HEK293T (cell line): ENCODE data around the gene IL4R.

Source experiments
- ARNT ChIP-seq: fragments of 450-650 bp; IDR thresholded peaks from 2 replicates; pipeline ENCODE4 v1.6.1; 2017; ENCODE audit warnings: mild to moderate bottlenecking
- ELF4 ChIP-seq: fragments of 450-650 bp; IDR thresholded peaks from 2 replicates; pipeline ENCODE4 v1.6.1; 2017; ENCODE audit warnings: antibody characterized with exemption
- FOXA1 ChIP-seq: fragments of 450-650 bp; IDR thresholded peaks from 2 replicates; pipeline ENCODE4 v1.6.1; 2016; ENCODE audit warnings: mild to moderate bottlenecking
- FOXK2 ChIP-seq: fragments of 450-650 bp; IDR thresholded peaks from 2 replicates; pipeline ENCODE4 v1.6.1; 2016; ENCODE audit warnings: mild to moderate bottlenecking
- HDGF ChIP-seq: fragments of 450-650 bp; IDR thresholded peaks from 2 replicates; pipeline ENCODE4 v1.6.1; 2017; ENCODE audit warnings: antibody characterized with exemption, borderline replicate concordance
- L3MBTL2 ChIP-seq: fragments of 450-650 bp; conservative IDR thresholded peaks from 2 replicates; pipeline ENCODE4 v1.6.1; 2016; ENCODE audit warnings: mild to moderate bottlenecking
- LEF1 ChIP-seq: fragments of 450-650 bp; IDR thresholded peaks from 2 replicates; pipeline ENCODE4 v1.6.1; 2017; ENCODE audit warnings: mild to moderate bottlenecking, borderline replicate concordance
- SP1 ChIP-seq: fragments of 450-650 bp; IDR thresholded peaks from 2 replicates; pipeline ENCODE4 v1.6.1; 2017
- SUZ12 ChIP-seq: fragments of 450-650 bp; IDR thresholded peaks from 2 replicates; pipeline ENCODE4 v1.6.1; 2016; ENCODE audit warnings: mild to moderate bottlenecking
- ZNF384 ChIP-seq: fragments of 450-650 bp; IDR thresholded peaks from 2 replicates; pipeline ENCODE4 v1.6.1; 2016

DNA sequence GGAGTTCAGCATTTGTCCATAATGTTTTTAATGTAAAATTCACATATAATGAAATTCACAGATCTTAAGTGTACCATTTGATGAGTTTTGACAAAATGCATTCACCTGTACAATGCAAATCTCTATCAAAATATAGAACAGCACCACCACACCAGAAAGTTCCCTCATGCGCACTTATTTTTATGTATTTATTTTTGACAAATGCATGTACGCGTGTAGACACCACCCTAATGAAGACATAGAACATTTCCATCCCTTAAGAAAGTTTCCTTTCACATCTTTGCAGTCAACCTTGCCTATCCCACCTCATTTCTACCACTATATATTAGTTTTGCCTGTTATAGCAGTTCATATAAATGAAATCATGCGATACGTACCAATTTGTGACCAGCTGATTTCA, 15.6 kb upstream of the IL4R start:
- TF ChIP-seq ELF4 (no peak), SUZ12 (no peak), ZNF384 (no peak), LEF1 (no peak), FOXA1 (no peak), L3MBTL2 (no peak), SP1 (no peak), HDGF (no peak), ARNT (no peak), FOXK2 (no peak)
